DND-41 (cell line): Measurements from ENCODE around the gene SLC25A38.
"Not testable (repeated sequence)": the region's sequence is repeated elsewhere in the genome, so short reads cannot be mapped to it uniquely, and the experiment has no call there.

Experiments used
- ATAC-seq: fragments of 200-7000 bp; cut with Tn5 transposase; 3 replicates; pipeline ENCODE4 v1.9.1; 2021; ENCODE audit warnings: low read depth; ENCODE audit not compliant: insufficient read depth
- DNase-seq: peaks from one replicate; pipeline ENCODE4 v3.0.0-alpha.2; 2020
- H2AFZ ChIP-seq: 2 replicates; pipeline ENCODE4 v1.6.0; 2012; ENCODE audit warnings: low read depth, low read length
- H3K27ac ChIP-seq: 2 replicates; pipeline ENCODE4 v1.5.1; 2012; ENCODE audit warnings: low read length, inconsistent platforms
- H3K27me3 ChIP-seq: fragments of 200-600 bp; sonication (generic); 2 replicates; pipeline ENCODE4 v1.6.0; 2012; ENCODE audit warnings: low read length, mild to moderate bottlenecking, inconsistent platforms; ENCODE audit not compliant: insufficient read depth, poor library complexity
- H3K36me3 ChIP-seq: 2 replicates; pipeline ENCODE4 v1.5.1; 2012; ENCODE audit warnings: low read length, inconsistent platforms; ENCODE audit not compliant: insufficient read depth
- H3K4me1 ChIP-seq: 2 replicates; pipeline ENCODE4 v1.5.1; 2012; ENCODE audit warnings: mild to moderate bottlenecking, low read length; ENCODE audit not compliant: insufficient read depth
- H3K4me2 ChIP-seq: 2 replicates; pipeline ENCODE4 v1.6.0; 2012; ENCODE audit warnings: mild to moderate bottlenecking, moderate library complexity, low read length, inconsistent platforms; ENCODE audit not compliant: insufficient read depth
- H3K4me3 ChIP-seq, 2 experiments: fragments of 200-600 bp in 1 of 2; shearing (Covaris generic) in 1 of 2; 2 replicates each; pipeline ENCODE4 v1.5.1; 2012 to 2016; ENCODE audit warnings: inconsistent platforms in 2 of 2, low read length in 2 of 2, mild to moderate bottlenecking in 2 of 2, low read depth in 1 of 2, moderate library complexity in 1 of 2
- H3K79me2 ChIP-seq: 2 replicates; pipeline ENCODE4 v1.6.0; 2012; ENCODE audit warnings: low read length, inconsistent platforms; ENCODE audit not compliant: insufficient read depth
- H3K9ac ChIP-seq: 2 replicates; pipeline ENCODE4 v1.6.0; 2012; ENCODE audit warnings: low read depth, mild to moderate bottlenecking, inconsistent platforms, low read length, moderate library complexity
- H3K9me3 ChIP-seq: 2 replicates; pipeline ENCODE4 v1.5.1; 2012; ENCODE audit warnings: low read length, moderate library complexity, mild to moderate bottlenecking, inconsistent platforms; ENCODE audit not compliant: insufficient read depth, severe bottlenecking
- H4K20me1 ChIP-seq: 2 replicates; pipeline ENCODE4 v1.6.0; 2012; ENCODE audit warnings: low read length; ENCODE audit not compliant: insufficient read depth
- CTCF ChIP-seq: IDR thresholded peaks from 2 replicates; pipeline ENCODE4 v1.5.1; 2012; ENCODE audit warnings: borderline replicate concordance, low read length, moderate library complexity, mild to moderate bottlenecking; ENCODE audit not compliant: poor library complexity, severe bottlenecking; ENCODE audit errors: extremely low read depth
- EZH2 ChIP-seq: IDR thresholded peaks from 3 replicates; pipeline ENCODE4 v1.6.1; 2012; ENCODE audit warnings: borderline replicate concordance, low read depth, mild to moderate bottlenecking, moderate library complexity, low read length, inconsistent platforms; ENCODE audit not compliant: severe bottlenecking

SLC25A38 gene

DNA sequence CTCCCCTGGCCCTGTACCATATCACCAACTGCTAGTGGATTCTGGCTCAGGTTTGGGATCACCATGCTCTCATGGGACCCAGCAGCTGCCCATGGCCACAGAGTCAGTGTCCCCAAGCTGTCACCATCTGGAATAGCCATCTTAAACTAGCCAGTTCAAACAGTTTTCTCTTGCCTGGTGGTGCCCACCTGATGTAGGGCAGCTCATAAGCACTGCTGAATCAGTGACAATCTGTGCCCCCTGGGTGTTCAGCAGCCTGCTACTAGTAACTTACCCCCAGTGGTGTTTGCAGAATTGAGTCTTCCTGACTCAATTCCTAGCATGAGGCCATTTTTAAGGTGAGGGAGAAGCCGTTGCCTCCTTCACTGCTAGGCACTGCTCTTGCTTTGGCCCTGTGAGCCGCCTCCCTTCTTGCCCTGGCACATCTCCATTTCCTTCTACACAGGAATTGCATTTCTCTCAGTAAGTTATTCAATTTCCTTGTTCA lies 31.3 kb downstream of the SLC25A38 start:
- H3K9ac ChIP-seq: no peak overlapping the region
- H3K4me1 ChIP-seq: peaks cover 11% of the 10 kb centered on the region
- no peak overlapping the region for H3K4me2 ChIP-seq
- no peaks in the 10 kb centered on the region for H3K9me3 ChIP-seq
- H3K27ac ChIP-seq: peak overlapping the region; percentile 10; the same call in 1 of the 2 replicates
- no peak overlapping the region for H2AFZ ChIP-seq
- no peaks in the 10 kb centered on the region for H3K27me3 ChIP-seq
- peaks cover 46% of the 10 kb centered on the region for H3K36me3 ChIP-seq
- TF ChIP-seq CTCF (no peak), EZH2 (no peak)
- no peak for DNase-seq
- no peak overlapping the region for H3K4me3 ChIP-seq
- peak; percentile 42 for ATAC-seq
- peaks cover 55% of the 10 kb centered on the region for H4K20me1 ChIP-seq
- peaks cover 17% of the 10 kb centered on the region for H3K79me2 ChIP-seq

DNA sequence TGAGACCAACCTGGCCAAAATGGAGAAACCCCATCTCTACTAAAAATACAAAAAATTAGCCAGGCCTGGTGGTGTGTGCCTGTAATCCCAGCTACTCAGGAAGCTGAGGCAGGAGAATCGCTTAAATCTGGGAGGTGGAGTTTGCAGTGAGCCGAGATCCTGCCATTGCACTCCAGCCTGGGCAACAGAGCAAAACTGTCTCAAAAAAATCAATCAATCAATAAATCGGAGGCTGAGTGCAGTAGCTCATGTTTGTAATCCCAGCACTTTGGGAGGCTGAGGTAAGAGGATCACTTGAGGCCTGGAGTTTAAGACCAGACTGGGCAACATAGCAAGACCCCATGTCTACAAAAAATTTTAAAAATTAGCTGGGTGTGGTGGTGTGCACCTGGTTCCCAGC lies 32.1 kb downstream of the SLC25A38 start:
- H3K27ac ChIP-seq, H3K9me3 ChIP-seq, H2AFZ ChIP-seq, H3K4me1 ChIP-seq, H3K4me2 ChIP-seq, H3K9ac ChIP-seq, H3K4me3 ChIP-seq, H3K27me3 ChIP-seq, H3K79me2 ChIP-seq, DNase-seq: not testable (repeated sequence)
- H3K36me3 ChIP-seq: peaks cover 38% of the 10 kb centered on the region
- H4K20me1 ChIP-seq: peaks cover 47% of the 10 kb centered on the region
- ATAC-seq: 0 out of 3 replicates have a peak, but pooled peaks have one; percentile 0

DNA sequence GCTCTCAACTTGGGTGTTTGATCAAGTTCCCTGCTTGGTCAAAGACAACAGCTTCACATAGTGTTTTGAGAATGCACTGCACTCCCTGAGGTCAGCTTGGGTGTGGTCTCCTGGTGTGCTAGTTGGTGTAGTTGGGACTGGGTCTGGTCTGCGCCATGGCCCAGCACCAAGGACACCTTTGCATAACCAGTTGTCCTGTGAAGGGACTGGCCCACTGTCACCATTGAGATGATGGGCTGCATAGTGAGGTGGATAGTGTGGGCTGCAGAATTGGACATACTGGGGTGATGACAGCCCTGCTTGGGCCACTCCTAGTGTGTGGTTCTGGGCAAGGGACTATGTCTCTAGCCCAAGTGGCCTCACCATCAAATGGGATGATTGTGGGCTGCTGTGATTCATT lies 32.8 kb downstream of the SLC25A38 start:
- H3K79me2 ChIP-seq: peaks cover 3% of the 10 kb centered on the region; the same call in 1 of the 2 replicates
- TF ChIP-seq EZH2: no peak
- no peak for TF ChIP-seq CTCF
- no peaks in the 10 kb centered on the region for H3K27me3 ChIP-seq
- no peak overlapping the region for H2AFZ ChIP-seq
- H3K27ac ChIP-seq: no peak overlapping the region
- H4K20me1 ChIP-seq: peaks cover 41% of the 10 kb centered on the region
- H3K4me3 ChIP-seq: no peak overlapping the region
- DNase-seq (no peak), ATAC-seq (0 out of 3 replicates have a peak, but pooled peaks have one; percentile 3)
- H3K9ac ChIP-seq: no peak overlapping the region
- H3K4me1 ChIP-seq: no peaks in the 10 kb centered on the region
- no peak overlapping the region for H3K4me2 ChIP-seq
- H3K9me3 ChIP-seq: no peaks in the 10 kb centered on the region
- H3K36me3 ChIP-seq: peaks cover 31% of the 10 kb centered on the region

DNA sequence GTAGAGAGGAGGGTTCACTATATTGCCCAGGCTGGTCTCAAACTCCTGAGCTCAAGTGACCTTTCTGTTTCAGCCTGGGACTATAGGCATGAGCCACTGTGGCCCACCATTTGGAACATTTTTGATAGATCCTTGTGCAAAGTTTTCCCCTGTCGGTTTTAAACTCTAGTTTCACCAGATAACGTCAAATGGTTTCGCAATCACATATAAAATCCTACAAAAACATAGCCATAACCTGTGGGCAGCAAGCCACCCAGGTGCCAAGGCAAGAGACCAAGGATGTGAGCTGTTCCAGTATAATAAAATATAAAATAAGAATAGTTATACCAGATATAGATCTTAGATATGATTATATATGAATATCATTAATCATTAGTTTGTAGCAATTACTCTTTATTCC lies 33.8 kb downstream of the SLC25A38 start:
- H3K79me2 ChIP-seq, H3K4me3 ChIP-seq, ATAC-seq, H3K27me3 ChIP-seq, H3K27ac ChIP-seq, H3K9ac ChIP-seq, H3K4me1 ChIP-seq, H2AFZ ChIP-seq, H3K9me3 ChIP-seq, DNase-seq, H3K4me2 ChIP-seq: not testable (repeated sequence)
- H3K36me3 ChIP-seq: peaks cover 21% of the 10 kb centered on the region
- H4K20me1 ChIP-seq: peaks cover 31% of the 10 kb centered on the region

DNA sequence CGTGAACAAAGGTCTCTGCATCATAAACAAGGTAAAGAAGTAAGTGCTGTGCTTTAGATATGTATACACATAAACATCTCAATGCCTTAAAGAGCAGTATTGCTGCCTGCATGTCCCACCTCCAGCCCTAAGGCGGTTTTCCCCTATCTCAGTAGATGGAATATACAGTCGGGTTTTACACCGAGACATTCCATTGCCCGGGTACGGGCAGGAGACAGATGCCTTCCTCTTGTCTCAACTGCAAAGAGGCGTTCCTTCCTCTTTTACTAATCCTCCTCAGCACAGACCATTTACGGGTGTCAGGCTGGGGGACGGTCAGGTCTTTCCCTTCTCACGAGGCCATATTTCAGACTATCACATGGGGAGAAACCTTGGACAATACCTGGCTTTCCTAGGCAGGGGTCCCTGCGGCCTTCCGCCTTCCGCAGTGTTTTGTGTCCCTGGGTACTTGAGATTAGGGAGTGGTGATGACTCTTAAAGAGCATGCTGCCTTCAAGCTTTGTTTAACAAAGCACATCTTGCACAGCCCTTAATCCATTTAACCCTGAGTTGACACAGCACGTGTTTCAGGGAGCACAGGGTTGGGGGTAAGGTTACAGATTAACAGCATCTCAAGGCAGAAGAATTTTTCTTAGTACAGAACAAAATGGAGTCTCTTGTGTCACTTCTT lies 35.5 kb downstream of the SLC25A38 start:
- not testable (repeated sequence) for DNase-seq, H3K27me3 ChIP-seq, H3K27ac ChIP-seq, H3K36me3 ChIP-seq, H3K9me3 ChIP-seq, ATAC-seq, H3K79me2 ChIP-seq, H3K4me1 ChIP-seq, H3K9ac ChIP-seq, H2AFZ ChIP-seq, H3K4me2 ChIP-seq, H3K4me3 ChIP-seq
- peaks cover 14% of the 10 kb centered on the region for H4K20me1 ChIP-seq
